K562 (cell line): ENCODE measurements around the gene USP14. TPM values are rescaled to one million over a fixed set of nuclear protein-coding genes. Genes with fewer than 3 reads are reported as not detected.

Source experiments
- BRF2 ChIP-seq: IDR thresholded peaks from 3 replicates; pipeline ENCODE4 v1.6.1; 2011; ENCODE audit warnings: borderline replicate concordance, mild to moderate bottlenecking; ENCODE audit not compliant: insufficient read length, insufficient read depth
- ETV5 ChIP-seq: sonication (generic); formaldehyde crosslinking; IDR thresholded peaks from 2 replicates; pipeline ENCODE4 v1.4.0; 2020; ENCODE audit warnings: low read depth, mild to moderate bottlenecking, missing genetic modification reagents
- GMEB1 ChIP-seq: fragments of 250-450 bp; sonication (Bioruptor Pico); IDR thresholded peaks from 2 replicates; pipeline ENCODE4 v1.4.0; 2020; ENCODE audit warnings: mild to moderate bottlenecking
- MEF2A ChIP-seq: IDR thresholded peaks from 2 replicates; pipeline ENCODE4 v1.6.1; 2011; ENCODE audit warnings: low read depth, mild to moderate bottlenecking, low read length, moderate library complexity; ENCODE audit not compliant: control insufficient read depth
- RBBP5 ChIP-seq: fragments of 200-600 bp; sonication (generic); IDR thresholded peaks from 2 replicates; pipeline ENCODE4 v1.6.1; 2012; ENCODE audit warnings: borderline replicate concordance, mild to moderate bottlenecking, low read length, control low read depth, inconsistent platforms; ENCODE audit not compliant: insufficient read depth, poor library complexity, severe bottlenecking
- RFX1 ChIP-seq: fragments of 450-650 bp; IDR thresholded peaks from 2 replicates; pipeline ENCODE4 v1.6.1; 2016; ENCODE audit warnings: mild to moderate bottlenecking, moderate library complexity
- USF1 ChIP-seq: sonication (generic); formaldehyde crosslinking; IDR thresholded peaks from 2 replicates; pipeline ENCODE4 v1.9.0; 2022; ENCODE audit warnings: mild to moderate bottlenecking, missing genetic modification reagents
- polyA plus RNA-seq, 8 experiments: library from polyadenylated mRNA; depleted of rRNA in 4 of 8; stranded (reverse) in 5 of 8; unstranded in 3 of 8; fragments of >200 nt; fragmentation: Nextera tagmentation in 2 of 8; fragmentation: Illumina TruSeq in 1 of 8; extraction: Ambion mirVana in 2 of 8; extraction: Trizol in 1 of 8; gene quantifications; 2 replicates each; pipeline versions ENCODE4 v1.2.1 to v1.2.3, GENCODE V29; 2011 to 2014; ENCODE audit warnings: inconsistent platforms in 1 of 8, missing spikeins in 1 of 8
- total RNA-seq, 7 experiments: library from RNA; depleted of rRNA in 6 of 7; stranded (reverse); fragments of >200 nt in 6 of 7; fragmentation: Illumina TruSeq in 2 of 7; extraction: Trizol in 2 of 7; gene quantifications; 2 replicates each; pipeline versions ENCODE4 v1.2.1 to v1.2.3, GENCODE V29; 2011 to 2021; ENCODE audit warnings: low replicate concordance in 1 of 7
- TF ChIP-seq, protein P1 (sequence below): fragments of 250-450 bp; sonication (Bioruptor Pico); IDR thresholded peaks from 2 replicates; pipeline ENCODE4 v1.8.0; 2022; ENCODE audit warnings: inconsistent platforms
- TF ChIP-seq, protein P2 (sequence below): fragments of 450-650 bp; IDR thresholded peaks from 2 replicates; pipeline ENCODE4 v1.6.1; 2016; ENCODE audit warnings: mild to moderate bottlenecking, moderate library complexity

The USP14 gene
- total and polyA plus RNA-seq, 9 of the 15 experiments (the other 6 are each of a cell fraction or from before 2014, with no cell fraction given) = 18.7 to 129 (median 40.3) TPM

GRCh38 chr18:111306-112014 lies 46.9 kb upstream of the USP14 start (continued):
- TF ChIP-seq, protein P1, sequence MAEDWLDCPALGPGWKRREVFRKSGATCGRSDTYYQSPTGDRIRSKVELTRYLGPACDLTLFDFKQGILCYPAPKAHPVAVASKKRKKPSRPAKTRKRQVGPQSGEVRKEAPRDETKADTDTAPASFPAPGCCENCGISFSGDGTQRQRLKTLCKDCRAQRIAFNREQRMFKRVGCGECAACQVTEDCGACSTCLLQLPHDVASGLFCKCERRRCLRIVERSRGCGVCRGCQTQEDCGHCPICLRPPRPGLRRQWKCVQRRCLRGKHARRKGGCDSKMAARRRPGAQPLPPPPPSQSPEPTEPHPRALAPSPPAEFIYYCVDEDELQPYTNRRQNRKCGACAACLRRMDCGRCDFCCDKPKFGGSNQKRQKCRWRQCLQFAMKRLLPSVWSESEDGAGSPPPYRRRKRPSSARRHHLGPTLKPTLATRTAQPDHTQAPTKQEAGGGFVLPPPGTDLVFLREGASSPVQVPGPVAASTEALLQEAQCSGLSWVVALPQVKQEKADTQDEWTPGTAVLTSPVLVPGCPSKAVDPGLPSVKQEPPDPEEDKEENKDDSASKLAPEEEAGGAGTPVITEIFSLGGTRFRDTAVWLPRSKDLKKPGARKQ (CRISPR knock-in tag) = no peak
- TF ChIP-seq RBBP5 = peak; percentile 18
- TF ChIP-seq GMEB1 (CRISPR knock-in tag) = no peak
- TF ChIP-seq RFX1 = no peak
- TF ChIP-seq USF1 (CRISPR knock-in tag) = no peak
- no peak for TF ChIP-seq MEF2A
- TF ChIP-seq ETV5 (CRISPR knock-in tag) = no peak
- TF ChIP-seq, protein P2, sequence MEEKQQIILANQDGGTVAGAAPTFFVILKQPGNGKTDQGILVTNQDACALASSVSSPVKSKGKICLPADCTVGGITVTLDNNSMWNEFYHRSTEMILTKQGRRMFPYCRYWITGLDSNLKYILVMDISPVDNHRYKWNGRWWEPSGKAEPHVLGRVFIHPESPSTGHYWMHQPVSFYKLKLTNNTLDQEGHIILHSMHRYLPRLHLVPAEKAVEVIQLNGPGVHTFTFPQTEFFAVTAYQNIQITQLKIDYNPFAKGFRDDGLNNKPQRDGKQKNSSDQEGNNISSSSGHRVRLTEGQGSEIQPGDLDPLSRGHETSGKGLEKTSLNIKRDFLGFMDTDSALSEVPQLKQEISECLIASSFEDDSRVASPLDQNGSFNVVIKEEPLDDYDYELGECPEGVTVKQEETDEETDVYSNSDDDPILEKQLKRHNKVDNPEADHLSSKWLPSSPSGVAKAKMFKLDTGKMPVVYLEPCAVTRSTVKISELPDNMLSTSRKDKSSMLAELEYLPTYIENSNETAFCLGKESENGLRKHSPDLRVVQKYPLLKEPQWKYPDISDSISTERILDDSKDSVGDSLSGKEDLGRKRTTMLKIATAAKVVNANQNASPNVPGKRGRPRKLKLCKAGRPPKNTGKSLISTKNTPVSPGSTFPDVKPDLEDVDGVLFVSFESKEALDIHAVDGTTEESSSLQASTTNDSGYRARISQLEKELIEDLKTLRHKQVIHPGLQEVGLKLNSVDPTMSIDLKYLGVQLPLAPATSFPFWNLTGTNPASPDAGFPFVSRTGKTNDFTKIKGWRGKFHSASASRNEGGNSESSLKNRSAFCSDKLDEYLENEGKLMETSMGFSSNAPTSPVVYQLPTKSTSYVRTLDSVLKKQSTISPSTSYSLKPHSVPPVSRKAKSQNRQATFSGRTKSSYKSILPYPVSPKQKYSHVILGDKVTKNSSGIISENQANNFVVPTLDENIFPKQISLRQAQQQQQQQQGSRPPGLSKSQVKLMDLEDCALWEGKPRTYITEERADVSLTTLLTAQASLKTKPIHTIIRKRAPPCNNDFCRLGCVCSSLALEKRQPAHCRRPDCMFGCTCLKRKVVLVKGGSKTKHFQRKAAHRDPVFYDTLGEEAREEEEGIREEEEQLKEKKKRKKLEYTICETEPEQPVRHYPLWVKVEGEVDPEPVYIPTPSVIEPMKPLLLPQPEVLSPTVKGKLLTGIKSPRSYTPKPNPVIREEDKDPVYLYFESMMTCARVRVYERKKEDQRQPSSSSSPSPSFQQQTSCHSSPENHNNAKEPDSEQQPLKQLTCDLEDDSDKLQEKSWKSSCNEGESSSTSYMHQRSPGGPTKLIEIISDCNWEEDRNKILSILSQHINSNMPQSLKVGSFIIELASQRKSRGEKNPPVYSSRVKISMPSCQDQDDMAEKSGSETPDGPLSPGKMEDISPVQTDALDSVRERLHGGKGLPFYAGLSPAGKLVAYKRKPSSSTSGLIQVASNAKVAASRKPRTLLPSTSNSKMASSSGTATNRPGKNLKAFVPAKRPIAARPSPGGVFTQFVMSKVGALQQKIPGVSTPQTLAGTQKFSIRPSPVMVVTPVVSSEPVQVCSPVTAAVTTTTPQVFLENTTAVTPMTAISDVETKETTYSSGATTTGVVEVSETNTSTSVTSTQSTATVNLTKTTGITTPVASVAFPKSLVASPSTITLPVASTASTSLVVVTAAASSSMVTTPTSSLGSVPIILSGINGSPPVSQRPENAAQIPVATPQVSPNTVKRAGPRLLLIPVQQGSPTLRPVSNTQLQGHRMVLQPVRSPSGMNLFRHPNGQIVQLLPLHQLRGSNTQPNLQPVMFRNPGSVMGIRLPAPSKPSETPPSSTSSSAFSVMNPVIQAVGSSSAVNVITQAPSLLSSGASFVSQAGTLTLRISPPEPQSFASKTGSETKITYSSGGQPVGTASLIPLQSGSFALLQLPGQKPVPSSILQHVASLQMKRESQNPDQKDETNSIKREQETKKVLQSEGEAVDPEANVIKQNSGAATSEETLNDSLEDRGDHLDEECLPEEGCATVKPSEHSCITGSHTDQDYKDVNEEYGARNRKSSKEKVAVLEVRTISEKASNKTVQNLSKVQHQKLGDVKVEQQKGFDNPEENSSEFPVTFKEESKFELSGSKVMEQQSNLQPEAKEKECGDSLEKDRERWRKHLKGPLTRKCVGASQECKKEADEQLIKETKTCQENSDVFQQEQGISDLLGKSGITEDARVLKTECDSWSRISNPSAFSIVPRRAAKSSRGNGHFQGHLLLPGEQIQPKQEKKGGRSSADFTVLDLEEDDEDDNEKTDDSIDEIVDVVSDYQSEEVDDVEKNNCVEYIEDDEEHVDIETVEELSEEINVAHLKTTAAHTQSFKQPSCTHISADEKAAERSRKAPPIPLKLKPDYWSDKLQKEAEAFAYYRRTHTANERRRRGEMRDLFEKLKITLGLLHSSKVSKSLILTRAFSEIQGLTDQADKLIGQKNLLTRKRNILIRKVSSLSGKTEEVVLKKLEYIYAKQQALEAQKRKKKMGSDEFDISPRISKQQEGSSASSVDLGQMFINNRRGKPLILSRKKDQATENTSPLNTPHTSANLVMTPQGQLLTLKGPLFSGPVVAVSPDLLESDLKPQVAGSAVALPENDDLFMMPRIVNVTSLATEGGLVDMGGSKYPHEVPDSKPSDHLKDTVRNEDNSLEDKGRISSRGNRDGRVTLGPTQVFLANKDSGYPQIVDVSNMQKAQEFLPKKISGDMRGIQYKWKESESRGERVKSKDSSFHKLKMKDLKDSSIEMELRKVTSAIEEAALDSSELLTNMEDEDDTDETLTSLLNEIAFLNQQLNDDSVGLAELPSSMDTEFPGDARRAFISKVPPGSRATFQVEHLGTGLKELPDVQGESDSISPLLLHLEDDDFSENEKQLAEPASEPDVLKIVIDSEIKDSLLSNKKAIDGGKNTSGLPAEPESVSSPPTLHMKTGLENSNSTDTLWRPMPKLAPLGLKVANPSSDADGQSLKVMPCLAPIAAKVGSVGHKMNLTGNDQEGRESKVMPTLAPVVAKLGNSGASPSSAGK = peak; percentile 91
- no peak for TF ChIP-seq BRF2
